ENCODE data around the gene HSF4.
A peak's percentile ranks its signal among the peaks of the same experiment; 100 is the strongest.

HSF4 gene

DNA sequence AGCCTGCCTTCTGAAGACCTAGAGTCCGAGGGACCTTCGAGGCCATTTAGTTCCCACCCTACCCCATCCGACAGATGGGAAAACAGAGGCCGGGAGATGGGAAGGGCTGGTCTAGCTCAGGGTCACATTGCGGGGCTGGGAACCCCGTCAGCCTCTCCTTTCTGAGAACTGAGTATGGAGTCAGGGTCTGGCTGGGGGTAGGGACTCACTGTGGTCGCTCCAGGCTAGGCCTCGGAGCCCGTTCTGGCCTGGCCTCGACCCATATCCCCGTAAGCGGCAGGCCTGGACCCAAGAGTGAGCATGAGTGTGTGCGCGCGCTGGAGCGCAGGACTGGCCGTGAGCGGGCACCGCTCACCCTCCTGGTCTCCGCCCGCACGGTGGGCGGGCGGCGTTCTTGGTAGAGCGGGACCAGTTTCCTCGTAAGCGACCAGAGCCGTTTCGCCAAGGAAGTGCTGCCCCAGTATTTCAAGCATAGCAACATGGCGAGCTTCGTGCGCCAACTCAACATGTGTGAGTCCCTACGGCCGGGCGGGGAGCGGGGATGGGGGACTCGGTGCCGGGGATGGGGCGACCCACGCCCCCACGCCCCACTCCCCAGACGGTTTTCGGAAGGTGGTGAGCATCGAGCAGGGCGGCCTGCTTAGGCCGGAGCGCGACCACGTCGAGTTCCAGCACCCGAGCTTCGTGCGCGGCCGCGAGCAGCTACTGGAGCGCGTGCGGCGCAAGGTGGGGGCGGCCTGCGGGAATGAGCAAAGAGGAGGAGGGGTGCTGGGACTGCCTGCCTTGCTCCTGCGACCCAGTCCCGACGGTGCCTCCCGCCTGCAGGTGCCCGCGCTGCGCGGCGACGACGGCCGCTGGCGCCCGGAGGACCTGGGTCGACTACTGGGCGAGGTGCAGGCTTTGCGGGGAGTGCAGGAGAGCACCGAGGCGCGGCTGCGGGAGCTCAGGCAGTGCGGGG, 855 bp downstream of the HSF4 start:
- no peak for DNase-seq (ENCODE audit: extremely low read depth in 1 of 2, low read depth in 1 of 2)

DNA sequence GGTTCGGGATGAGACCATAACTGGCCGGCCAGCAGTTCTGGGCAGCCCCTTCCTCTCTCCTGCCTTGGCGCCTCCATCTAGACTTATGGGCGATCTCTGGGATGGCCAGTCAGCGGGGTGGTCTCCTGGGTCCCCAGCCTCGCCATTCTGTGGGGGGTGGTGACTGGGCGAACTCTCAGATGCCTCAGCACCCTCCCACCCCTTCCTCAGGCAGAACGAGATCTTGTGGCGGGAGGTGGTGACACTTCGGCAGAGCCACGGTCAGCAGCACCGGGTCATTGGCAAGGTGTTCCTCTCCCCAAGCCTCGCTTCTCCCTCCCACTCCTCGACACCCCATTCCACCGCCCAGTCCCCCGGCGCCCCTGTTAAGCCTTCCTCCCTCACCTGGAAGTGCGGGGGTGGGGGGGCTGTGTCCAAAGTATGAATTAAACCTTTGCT, 1.6 kb downstream of the HSF4 start:
- DNase-seq (ENCODE audit: extremely low read depth in 1 of 2, low read depth in 1 of 2) = no peak

DNA sequence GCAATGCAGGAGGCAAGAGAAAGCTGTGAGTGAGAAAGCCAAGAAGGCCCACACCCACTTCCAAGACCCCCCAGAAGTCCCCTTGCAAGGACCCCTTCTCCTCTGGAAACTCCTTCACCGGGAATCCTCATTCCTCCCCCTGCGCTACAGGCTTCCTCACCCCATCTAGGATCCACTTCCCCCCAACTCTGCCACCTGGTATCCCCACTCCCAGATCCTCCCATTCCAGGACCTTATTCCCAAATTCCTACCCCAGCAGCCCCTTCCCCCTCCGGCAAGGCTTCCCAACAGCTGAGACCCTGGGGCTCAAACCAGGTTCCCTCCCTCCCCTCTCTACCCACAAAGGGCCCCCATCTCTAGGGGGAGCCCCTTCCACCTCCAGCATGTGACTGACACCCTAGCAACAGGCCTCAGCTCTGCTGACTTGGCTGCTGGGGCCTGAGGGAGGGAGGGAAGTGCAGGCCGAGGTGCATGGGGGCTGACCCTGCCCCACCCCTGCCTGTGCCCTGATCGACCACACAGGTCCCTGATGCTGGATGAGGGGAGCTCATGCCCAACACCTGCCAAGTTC, 2.1 kb downstream of the HSF4 start:
- no peak for DNase-seq (ENCODE audit: extremely low read depth in 1 of 2, low read depth in 1 of 2)

DNA sequence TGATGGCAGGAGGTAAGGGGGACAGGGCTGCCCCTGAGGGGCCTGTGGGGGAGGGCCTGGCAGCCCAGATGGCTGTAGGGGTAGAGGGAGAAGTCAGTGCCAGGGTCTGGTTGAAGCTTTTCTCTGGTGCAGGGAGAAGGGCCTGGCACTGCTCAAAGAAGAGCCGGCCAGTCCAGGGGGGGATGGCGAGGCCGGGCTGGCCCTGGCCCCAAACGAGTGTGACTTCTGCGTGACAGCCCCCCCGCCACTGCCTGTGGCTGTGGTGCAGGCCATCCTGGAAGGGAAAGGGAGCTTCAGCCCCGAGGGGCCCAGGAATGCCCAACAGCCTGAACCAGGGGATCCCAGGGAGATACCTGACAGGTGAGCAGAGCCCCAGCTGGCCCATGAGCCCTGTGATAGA, 3.0 kb downstream of the HSF4 start:
- no peak for DNase-seq (ENCODE audit: extremely low read depth in 1 of 2, low read depth in 1 of 2)

DNA sequence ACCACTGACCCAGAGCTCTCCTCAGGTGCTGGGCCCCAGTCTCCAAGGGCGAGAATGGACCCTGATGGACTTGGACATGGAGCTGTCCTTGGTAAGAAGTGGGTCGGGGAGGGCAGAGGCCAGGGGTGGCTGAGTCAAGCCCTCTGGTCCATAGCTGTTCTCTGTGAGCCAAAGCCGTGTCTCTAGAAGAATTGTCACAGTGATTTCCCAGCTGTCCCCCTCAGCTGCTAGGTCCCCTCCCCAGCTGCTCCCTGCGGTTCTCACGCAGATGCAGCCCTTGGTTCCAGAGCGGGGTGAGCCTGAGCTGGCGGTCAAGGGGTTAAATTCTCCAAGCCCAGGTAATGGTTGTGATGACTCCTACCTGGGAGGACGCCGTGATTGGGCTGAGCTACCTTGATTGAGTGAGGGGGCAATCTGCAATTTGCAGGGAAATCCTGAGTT, 4.5 kb downstream of the HSF4 start:
- no peak for DNase-seq (ENCODE audit: extremely low read depth in 1 of 2, low read depth in 1 of 2)

DNA sequence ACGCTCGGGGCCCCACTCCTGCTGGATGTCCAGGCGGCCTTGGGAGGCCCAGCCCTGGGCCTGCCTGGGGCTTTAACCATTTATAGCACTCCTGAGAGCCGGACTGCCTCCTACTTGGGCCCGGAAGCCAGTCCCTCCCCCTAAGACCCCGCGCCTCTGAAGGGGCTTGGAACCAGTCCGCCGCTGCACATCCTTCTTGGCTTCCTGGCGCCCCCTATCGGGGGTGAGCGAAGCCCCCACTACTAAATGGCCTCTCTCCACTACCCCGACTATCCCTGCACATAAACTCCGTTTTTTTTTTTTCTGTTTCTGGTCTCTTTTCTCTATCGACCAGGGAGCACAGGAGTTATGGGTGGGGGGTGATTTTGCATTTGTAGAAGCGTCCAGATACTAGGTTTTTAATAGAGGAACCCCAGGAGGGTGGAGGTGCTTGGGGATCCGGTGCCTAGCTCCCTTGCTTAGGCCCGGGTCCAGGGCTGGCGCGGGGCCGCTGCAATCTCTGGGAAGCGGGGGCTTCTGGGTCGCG, 5.2 kb downstream of the HSF4 start:
- no peak for DNase-seq (ENCODE audit: extremely low read depth in 1 of 2, low read depth in 1 of 2)

DNA sequence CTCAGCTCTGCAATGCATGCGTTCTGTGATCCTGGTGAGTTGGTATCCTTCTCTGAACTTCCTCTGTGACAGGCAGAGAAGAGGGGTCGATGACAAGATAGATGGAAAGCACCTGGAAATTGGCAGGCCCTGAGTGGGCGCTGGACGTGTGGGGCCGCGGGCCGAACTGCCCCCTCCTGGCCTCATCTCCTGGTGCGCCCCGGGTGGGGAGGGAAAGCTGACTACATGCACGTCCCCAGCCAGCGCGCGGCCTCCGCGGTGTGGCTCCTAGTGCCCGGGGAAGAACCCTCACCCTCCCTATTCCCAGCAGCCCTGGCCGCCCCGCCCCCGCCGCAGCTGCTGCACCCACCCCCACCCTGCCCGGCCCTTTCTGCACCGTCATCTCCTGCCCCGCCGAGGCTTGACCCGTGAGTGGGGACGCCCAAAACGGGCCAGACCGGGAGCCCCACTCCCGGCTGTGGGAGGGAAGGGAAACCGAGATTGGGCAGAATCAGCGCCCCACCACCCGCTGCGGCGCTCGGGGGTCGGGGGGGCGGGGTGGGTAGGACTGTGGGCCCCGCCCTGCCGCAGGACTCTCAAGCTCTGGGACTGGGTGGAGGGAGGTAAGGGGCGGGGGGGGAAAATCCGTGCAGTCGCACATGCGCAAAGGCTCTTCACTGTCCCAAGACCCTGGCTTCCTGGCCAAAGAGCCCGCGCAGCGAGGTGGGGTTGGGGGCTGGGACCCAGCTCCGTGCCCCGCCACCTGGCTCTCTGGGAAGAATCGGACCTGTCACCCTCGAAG, 5.8 kb downstream of the HSF4 start, which contains the start of gene NOL3:
NOL3 (plus strand) TSS at position 371 of the 781 bp plus-strand sequence.
- peak in 1 of 2 donors; percentile 57 for DNase-seq (ENCODE audit: extremely low read depth in 1 of 2, low read depth in 1 of 2)

DNA sequence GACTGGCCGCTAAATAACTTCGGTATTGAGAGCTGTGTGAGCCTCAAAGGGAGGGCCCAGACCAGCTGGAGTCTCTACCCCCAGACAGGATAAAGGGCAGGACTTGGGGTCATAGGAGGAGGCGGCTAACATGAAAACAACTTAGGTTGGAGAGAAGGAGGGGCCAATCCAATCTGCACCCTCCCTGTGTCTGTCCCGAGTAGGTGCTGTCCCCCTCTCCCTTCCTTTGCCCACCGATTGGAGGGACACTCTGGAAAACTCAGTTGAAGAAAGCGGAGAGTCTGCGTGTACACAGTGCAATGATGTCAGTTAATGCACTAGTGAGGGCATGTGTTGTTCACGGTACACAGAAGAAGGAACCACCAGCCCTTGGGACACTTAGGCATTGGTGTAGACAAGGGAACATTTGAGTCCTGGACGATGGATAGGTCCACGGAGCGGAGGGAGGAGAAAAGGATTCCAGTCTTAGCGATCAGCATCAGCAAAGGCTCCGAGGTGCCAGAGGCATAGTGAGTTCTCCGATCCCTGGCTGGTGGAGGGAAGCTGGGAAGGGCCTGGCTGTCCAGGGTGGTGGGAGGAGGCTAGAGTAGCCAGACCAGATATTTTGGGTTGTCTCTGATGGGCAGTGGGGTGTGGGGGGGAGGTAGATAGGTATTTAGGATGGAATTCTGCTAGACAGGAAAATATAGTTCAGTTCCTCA, 6.6 kb downstream of the HSF4 start:
- DNase-seq (ENCODE audit: extremely low read depth in 1 of 2, low read depth in 1 of 2) = no peak

DNA sequence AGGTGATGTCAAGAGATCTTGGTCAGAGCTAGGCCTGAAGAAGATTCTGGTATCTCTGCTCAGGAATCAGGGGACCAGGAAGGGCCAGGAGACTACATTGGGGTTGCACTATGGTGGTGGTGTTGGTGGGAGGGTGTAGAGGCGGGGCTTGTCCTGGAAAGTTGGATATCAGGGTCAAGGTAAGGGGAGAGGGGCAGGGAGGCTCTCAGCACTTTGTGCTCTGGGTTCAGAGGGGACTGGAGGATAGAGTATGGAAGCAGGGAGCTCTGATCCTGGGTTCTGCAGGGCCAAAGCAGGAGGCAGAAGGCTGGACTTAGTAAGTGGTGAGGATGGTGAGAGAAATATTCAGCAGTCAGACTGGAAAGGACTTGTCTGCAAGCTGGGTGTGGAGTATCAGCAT, 8.8 kb downstream of the HSF4 start:
- DNase-seq (ENCODE audit: extremely low read depth in 1 of 2, low read depth in 1 of 2) = no peak

DNA sequence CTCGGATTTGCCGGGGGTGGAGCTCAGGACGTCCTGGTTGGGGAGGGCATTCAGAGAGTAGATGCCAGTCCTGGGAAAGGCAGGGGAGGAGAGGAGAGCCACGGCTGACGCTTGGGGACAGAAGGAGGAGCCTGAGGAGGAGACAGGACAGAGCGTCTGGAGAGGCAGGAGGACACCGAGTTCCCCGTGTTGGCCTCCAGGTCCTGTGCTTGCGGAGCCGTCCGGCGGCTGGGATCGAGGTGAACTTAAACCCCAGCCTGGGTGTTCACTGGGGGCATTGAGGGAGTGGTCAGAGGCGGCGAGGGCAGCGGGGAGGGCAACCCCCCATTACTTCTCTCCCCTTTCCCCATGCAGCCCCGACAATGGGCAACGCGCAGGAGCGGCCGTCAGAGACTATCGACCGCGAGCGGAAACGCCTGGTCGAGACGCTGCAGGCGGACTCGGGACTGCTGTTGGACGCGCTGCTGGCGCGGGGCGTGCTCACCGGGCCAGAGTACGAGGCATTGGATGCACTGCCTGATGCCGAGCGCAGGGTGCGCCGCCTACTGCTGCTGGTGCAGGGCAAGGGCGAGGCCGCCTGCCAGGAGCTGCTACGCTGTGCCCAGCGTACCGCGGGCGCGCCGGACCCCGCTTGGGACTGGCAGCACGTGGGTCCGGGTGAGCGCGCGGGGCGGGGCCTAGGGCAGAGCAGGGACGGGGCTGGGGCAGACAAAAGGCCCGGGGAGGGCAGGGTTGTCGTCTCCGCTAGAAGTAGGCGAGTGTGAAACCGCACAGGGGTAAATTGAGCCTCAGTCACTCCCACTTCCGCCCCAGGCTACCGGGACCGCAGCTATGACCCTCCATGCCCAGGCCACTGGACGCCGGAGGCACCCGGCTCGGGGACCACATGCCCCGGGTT, 9.5 kb downstream of the HSF4 start:
- DNase-seq (ENCODE audit: extremely low read depth in 1 of 2, low read depth in 1 of 2) = peak in 1 of 2 donors; percentile 51

DNA sequence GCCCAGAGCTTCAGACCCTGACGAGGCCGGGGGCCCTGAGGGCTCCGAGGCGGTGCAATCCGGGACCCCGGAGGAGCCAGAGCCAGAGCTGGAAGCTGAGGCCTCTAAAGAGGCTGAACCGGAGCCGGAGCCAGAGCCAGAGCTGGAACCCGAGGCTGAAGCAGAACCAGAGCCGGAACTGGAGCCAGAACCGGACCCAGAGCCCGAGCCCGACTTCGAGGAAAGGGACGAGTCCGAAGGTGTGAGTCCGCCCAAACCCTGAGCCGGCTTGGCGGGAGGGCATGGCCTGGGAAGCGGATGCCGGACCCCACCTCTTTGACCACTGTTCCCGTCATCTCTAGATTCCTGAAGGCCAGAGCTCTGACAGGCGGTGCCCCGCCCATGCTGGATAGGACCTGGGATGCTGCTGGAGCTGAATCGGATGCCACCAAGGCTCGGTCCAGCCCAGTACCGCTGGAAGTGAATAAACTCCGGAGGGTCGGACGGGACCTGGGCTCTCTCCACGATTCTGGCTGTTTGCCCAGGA, 10.2 kb downstream of the HSF4 start:
- no peak for DNase-seq (ENCODE audit: extremely low read depth in 1 of 2, low read depth in 1 of 2)

DNA sequence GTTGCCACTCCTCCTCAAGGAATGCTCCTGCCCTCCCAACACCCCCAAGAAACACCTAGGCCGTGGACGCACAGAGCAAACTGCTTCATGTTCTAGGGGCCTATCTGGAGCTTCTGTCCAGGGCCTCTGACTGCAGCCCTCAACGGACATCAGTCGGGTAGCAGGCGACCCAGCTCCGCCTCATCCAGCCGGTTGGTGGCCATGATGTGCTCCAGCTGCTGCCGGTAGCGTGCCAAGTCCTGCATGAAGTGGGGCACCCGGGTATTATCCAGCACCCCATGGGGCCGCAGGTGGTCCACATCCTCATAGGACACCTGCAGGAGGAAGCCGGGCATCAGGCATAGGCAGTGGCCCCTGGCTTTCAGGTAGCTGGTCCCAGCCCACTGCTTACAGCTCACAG, 12.1 kb downstream of the HSF4 start:
- DNase-seq (ENCODE audit: extremely low read depth in 1 of 2, low read depth in 1 of 2) = no peak

DNA sequence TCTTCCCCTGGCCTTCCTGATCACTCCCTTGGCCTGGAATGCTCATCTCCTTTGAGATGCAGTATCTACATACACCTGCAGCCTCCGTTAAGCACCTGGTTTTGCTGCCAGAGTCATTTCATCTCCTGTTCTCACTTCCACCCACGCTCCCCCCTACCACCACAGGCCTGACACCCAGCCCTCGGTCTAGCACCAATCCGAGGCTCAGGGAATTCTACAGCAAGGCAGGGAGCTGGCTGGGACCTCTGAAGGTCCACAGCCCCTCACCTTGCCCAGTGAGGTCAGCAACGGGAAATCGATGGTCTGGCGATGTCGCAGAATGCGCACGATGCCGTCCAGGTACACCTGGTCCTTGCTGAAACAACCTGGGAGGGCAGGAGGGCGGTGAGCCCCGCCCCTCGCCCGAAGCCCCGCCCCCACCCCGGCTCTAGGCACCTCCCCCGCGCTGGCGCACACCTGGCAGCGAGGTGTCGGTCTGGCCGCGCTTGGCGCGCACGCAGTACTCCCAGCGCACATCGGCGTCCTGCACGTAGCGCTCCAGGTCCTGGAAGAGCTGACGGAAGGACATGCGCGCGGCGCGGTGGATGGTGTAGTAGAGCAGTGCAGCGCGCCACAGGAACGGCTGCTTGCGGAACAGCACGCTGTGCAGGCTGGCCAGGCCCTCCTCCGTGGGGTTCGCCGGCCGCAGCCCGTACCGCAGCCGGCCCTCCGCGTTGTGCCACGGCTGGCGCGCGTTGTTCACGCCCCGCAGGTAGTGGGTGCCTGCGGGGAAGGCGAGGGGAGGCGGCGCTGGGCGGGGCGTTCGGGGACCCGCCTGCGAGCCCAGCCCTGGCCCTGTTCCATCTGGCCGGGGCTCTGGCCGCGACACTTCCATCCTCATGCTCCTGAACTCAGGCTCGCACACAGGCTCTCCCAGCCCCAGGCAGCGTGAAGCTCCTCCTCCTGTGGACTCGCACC, 13.5 kb downstream of the HSF4 start:
- no peak for DNase-seq (ENCODE audit: extremely low read depth in 1 of 2, low read depth in 1 of 2)

DNA sequence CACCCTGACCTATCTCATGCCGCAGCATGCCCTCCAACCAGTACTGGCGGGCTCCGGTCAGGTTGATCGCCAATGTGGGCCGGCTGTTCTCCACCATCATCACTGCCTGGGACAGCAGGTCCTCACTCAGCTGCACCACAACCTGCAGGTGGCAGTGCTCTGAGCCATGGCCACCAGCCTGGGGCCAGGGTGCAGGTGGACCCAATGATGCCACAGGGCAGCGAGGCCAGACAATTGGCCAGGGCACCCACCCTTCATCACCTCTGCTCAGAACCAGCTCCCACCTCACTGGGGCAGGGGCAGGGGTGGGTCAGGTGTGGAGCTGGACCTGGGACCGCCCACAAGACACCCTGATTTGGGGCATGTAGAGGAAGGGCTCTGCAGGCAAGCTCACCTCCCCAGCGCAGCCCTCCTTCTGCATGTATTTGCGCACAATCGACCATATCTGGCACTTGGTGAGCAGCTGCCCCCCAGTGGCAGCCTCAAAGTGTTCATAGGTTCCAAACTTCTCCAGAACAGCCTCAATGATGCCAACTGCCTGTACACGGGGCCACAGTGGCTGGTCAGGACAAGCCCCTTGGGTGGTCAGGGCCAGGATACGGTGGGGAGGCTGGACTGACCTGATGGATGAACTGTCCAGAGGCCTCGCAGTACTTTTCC, 15.0 kb downstream of the HSF4 start:
- no peak for DNase-seq (ENCODE audit: extremely low read depth in 1 of 2, low read depth in 1 of 2)

DNA sequence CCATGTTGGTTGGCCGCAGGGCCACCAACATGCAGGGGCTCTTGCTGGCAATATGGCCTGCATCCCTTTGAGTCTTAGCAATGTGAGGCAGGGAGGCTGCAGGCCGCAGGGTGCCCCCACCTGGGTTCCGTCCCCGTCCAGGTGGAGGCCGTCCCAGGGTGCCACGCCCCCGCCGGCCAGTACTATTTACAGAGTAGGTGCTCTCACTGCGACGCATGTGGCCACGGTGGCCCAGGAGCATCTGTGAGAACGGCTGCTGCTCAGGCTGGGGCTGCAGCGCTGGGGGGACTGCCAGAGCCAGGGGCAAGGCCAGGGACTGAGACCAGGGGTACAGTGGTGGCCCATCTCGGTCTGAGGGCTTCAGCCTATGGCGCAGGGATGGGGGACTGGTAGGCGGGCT, 15.6 kb downstream of the HSF4 start:
- DNase-seq (ENCODE audit: extremely low read depth in 1 of 2, low read depth in 1 of 2) = no peak

DNA sequence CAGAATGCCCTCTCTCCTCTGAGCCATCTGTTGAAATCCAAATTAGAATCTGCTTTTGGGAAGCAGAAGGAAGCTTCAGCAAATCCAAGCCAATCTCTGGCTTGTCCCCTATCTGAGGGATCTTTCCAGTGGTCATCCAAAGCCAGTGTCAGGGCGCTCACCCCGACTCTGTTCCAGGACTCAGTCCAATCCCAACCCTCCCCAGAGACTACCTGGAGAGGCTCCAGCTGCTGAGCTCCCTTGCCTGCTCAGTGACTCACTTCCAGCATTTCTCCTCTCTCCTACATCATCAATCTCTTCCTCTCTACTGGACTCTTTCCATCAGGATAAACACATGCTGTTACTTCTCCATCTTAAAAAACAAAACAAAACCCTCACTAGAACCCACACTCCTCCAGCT, 16.8 kb downstream of the HSF4 start:
- no peak for DNase-seq (ENCODE audit: extremely low read depth in 1 of 2, low read depth in 1 of 2)

DNA sequence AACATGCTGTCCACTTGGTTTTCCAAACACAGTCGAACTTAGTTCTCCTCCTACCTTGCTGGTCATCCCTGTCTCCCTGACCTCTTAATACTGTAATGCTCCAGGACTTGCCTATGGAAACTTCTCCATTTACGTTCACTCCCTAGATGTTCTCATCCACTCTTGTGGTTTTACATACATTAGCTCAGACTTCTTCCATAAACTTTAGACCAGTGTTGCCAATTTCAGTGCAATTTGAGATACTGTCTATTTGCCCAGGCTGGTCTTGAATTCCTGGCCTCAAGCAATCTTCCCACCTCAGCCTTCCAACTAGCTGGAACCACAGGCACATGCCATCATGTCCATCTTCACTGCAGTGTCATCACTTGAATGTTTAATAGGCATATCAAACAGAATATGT, 17.7 kb downstream of the HSF4 start:
- no peak for DNase-seq (ENCODE audit: extremely low read depth in 1 of 2, low read depth in 1 of 2)

DNA sequence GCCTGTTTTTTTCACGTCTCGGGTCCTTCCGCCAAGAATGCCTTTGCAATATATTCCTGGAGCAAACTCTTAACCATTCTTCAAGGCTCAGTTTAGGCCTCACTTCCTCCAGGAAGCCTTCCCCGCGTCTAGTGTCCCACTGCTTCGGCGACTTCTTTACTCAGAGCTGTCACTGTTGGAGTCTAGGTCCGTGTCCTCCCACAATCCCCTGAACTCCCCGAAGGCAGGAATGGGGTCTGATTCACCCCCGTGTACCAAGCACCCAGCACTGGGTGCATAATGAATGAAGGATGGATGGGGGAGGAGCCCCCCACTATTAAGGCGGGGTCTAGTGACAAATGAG, 18.7 kb downstream of the HSF4 start:
- no peak for DNase-seq (ENCODE audit: extremely low read depth in 1 of 2, low read depth in 1 of 2)
